Fibroblast of villous mesenchyme (primary cell): ENCODE data around the gene HRG. TPM values are rescaled to one million over a fixed set of nuclear protein-coding genes. Genes with fewer than 3 reads are reported as not detected.

Experiments used
- DNase-seq: peaks from one replicate; pipeline ENCODE4 v3.0.0-alpha.2; 2010; ENCODE audit warnings: low read depth
- H3K4me3 ChIP-seq: 2 replicates; pipeline ENCODE4 v1.5.1; 2011; ENCODE audit warnings: low read depth, mild to moderate bottlenecking, low read length
- total RNA-seq: library from RNA; depleted of rRNA; stranded (reverse); fragments of >200 nt; gene quantifications from 2 replicates; pipeline ENCODE4 v1.2.3, GENCODE V29; 2012
- TF ChIP-seq, protein P1 (sequence below): IDR thresholded peaks from 2 replicates; pipeline ENCODE4 v1.5.1; 2012; ENCODE audit warnings: low read depth, mild to moderate bottlenecking, low read length; ENCODE audit not compliant: insufficient read depth

The HRG gene
- total RNA-seq, 1 donor = not detected

DNA sequence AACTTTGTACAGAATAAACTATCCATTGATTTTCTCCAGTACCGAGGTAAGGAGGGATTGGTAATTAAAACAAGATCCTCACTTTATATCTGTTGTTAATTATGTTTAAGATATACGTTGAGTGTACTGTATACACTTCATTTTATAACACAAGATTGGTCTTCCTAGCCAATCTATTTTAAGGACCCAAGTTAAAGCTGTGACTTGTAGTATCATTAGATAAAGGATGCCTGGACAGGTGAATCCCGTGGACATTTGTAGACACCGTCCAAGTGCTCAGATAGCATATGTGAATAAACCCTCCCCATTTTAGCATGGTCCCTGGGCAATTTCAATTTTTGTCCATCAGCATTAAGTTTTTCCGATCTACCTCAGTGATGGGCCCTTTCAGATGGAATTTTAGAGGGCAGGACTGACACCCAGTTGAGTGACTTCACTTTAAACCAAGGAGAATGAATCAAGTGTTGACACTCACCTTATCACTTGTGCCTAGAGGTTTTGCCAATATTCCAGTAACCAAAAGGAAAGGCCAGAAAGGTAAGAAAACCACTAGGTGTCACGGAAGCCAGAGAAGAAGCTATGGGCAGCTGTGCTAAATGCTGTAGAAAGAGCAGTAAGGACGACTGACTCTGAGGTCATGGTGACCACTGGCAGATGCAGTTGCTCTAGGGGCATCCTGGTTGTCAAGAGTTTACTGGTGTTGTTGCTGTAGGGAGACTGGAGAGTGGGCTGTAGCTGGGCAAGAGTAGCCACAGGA is 43.7 kb upstream of the HRG start:
- H3K4me3 ChIP-seq = no peak overlapping the region
- DNase-seq = no peak
- TF ChIP-seq, protein P1, sequence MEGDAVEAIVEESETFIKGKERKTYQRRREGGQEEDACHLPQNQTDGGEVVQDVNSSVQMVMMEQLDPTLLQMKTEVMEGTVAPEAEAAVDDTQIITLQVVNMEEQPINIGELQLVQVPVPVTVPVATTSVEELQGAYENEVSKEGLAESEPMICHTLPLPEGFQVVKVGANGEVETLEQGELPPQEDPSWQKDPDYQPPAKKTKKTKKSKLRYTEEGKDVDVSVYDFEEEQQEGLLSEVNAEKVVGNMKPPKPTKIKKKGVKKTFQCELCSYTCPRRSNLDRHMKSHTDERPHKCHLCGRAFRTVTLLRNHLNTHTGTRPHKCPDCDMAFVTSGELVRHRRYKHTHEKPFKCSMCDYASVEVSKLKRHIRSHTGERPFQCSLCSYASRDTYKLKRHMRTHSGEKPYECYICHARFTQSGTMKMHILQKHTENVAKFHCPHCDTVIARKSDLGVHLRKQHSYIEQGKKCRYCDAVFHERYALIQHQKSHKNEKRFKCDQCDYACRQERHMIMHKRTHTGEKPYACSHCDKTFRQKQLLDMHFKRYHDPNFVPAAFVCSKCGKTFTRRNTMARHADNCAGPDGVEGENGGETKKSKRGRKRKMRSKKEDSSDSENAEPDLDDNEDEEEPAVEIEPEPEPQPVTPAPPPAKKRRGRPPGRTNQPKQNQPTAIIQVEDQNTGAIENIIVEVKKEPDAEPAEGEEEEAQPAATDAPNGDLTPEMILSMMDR = no peak

GRCh38 chr3:186622651-186623310 is 43.0 kb upstream of the HRG start:
- no peak overlapping the region for H3K4me3 ChIP-seq
- TF ChIP-seq, protein P1 = no peak
- no peak for DNase-seq

DNA sequence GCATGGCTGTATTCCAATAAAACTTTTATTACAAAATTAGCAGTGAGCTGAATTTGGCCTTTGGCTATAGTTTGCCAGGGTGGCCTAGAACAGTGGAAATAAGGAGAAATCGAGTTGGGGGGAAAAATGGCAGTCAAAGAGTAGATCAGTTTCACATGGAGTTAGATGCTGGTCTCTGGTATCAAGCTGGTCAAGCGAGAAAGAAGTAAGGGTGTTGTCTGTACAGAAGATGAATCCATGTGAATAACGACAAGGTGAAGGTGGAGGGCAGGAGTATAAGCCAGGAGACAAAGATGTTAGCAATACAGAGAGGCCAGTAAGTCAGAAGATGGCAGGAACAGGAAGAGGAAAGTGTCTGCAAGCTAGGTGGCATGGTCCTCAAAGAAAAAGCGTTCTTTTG is 41.2 kb upstream of the HRG start:
- TF ChIP-seq, protein P1 = no peak
- no peak overlapping the region for H3K4me3 ChIP-seq
- DNase-seq = no peak

GRCh38 chr3:186625600-186626042 is 40.2 kb upstream of the HRG start:
- DNase-seq = no peak
- no peak overlapping the region for H3K4me3 ChIP-seq
- TF ChIP-seq, protein P1 = no peak

GRCh38 chr3:186626254-186626847 is 39.5 kb upstream of the HRG start:
- no peak overlapping the region for H3K4me3 ChIP-seq
- TF ChIP-seq, protein P1 = no peak

GRCh38 chr3:186627852-186628414 is 37.9 kb upstream of the HRG start:
- DNase-seq = no peak
- TF ChIP-seq, protein P1 = no peak
- no peak overlapping the region for H3K4me3 ChIP-seq

More at GRCh38 chr3:186626254-186626847, 39.5 kb upstream of the HRG start:
- no peak for DNase-seq
